Measurements from ENCODE around the gene DLEC1. TPM values are rescaled to one million over a fixed set of nuclear protein-coding genes. Genes with fewer than 3 reads are reported as not detected.
"Not testable (repeated sequence)": the region's sequence is repeated elsewhere in the genome, so short reads cannot be mapped to it uniquely, and the experiment has no call there.

Gene DLEC1
- total RNA-seq, 4 donors from 2014 or later: 3.7 to 96.0 (median 7.1) TPM

- no peak for DNase-seq (ENCODE audit: low spot score in 2 of 2)
- Histone ChIP-seq H3K4me1 (peaks cover 0 to 26% (median 5%) of the 10 kb centered on the region in 4 donors), H3K4me3 (no peak overlapping the region), H3K36me3 (peaks cover 0 to 95% (median 30%) of the 10 kb centered on the region in 3 donors), H3K27me3 (no peaks in the 10 kb centered on the region), H3K9me3 (no peaks in the 10 kb centered on the region), H3K27ac (no peak overlapping the region)
- 76 to 77% methylated on average over 3 of the region's 3 CpGs for WGBS, 2 donors
- no peak for TF ChIP-seq POLR2A (IDR thresholded peaks at IDR 0.05)
- no peak for TF ChIP-seq EP300 (IDR thresholded peaks at IDR 0.05)
- no peak for TF ChIP-seq CTCF (IDR thresholded peaks at IDR 0.05)
These were observed 91.6 kb downstream of the DLEC1 start for GRCh38 chr3:38130631-38131065.

- DNase-seq (ENCODE audit: low spot score in 2 of 2): no peak
- peaks cover 0 to 83% (median 18%) of the 10 kb centered on the region in 3 donors for H3K36me3 ChIP-seq
These were observed 92.8 kb downstream of the DLEC1 start for GRCh38 chr3:38131621-38132369.

DNA sequence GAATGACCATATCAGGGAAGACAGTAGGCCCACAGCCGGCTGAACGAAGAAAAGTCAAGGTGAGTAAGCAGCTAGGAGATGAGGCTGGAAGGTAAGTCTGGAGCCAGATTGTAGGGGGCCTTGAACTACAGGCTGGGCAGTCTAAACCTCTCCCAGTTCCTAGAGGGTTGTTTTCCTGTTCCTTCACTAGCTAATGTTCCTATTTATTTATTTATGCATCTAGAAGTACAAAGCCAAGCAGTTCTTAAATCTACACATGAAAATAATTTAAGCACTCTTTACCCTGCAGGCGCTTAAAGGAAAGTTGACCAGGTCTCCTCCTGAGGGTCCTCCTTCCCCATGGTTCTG lies 94.2 kb downstream of the DLEC1 start:
- Histone ChIP-seq H3K27me3 (no peaks in the 10 kb centered on the region), H3K36me3 (peaks cover 0 to 70% (median 9%) of the 10 kb centered on the region in 3 donors), H3K27ac (no peak overlapping the region), H3K9me3 (no peaks in the 10 kb centered on the region), H3K4me3 (no peak overlapping the region), H3K4me1 (peaks cover 0 to 39% (median 12%) of the 10 kb centered on the region in 4 donors)
- 89 to 93% methylated on average over 3 of the region's 3 CpGs for WGBS, 2 donors
- DNase-seq (ENCODE audit: low spot score in 2 of 2): no peak
- TF ChIP-seq POLR2A (IDR thresholded peaks at IDR 0.05) (no peak), CTCF (IDR thresholded peaks at IDR 0.05) (no peak), EP300 (IDR thresholded peaks at IDR 0.05) (no peak)

More at GRCh38 chr3:38131621-38132369, 92.8 kb downstream of the DLEC1 start:
- H3K4me1 ChIP-seq: peaks cover 0 to 32% (median 9%) of the 10 kb centered on the region in 4 donors
- H3K27ac ChIP-seq: no peak overlapping the region
- no peak for TF ChIP-seq POLR2A (IDR thresholded peaks at IDR 0.05)
- no peak for TF ChIP-seq EP300 (IDR thresholded peaks at IDR 0.05)
- peak in 1 of 5 experiments; percentile 22 for TF ChIP-seq CTCF (IDR thresholded peaks at IDR 0.05)
- no peaks in the 10 kb centered on the region for H3K9me3 ChIP-seq
- no peaks in the 10 kb centered on the region for H3K27me3 ChIP-seq
- 54 to 69% methylated on average over 5 to 6 of the region's 6 CpGs for WGBS, 2 donors
- H3K4me3 ChIP-seq: no peak overlapping the region

GRCh38 chr3:38133557-38134405 lies 94.8 kb downstream of the DLEC1 start:
- Histone ChIP-seq H3K36me3 (peaks cover 0 to 64% (median 6%) of the 10 kb centered on the region in 3 donors), H3K4me1 (peaks cover 0 to 41% (median 13%) of the 10 kb centered on the region in 4 donors), H3K27ac (no peak overlapping the region), H3K9me3 (no peaks in the 10 kb centered on the region), H3K27me3 (no peaks in the 10 kb centered on the region), H3K4me3 (no peak overlapping the region)
- 93 to 94% methylated on average over 10 of the region's 10 CpGs for WGBS, 2 donors
- TF ChIP-seq POLR2A (IDR thresholded peaks at IDR 0.05): no peak
- no peak for TF ChIP-seq CTCF (IDR thresholded peaks at IDR 0.05)
- TF ChIP-seq EP300 (IDR thresholded peaks at IDR 0.05): no peak
- DNase-seq (ENCODE audit: low spot score in 2 of 2): no peak

- H3K4me1 ChIP-seq: peaks cover 0 to 48% (median 18%) of the 10 kb centered on the region in 4 donors
- not testable (repeated sequence) for DNase-seq (ENCODE audit: low spot score in 2 of 2); H3K27ac ChIP-seq; H3K27me3 ChIP-seq; H3K9me3 ChIP-seq; H3K4me3 ChIP-seq
- WGBS, 2 donors: 86 to 89% methylated on average over 10 of the region's 10 CpGs
- peaks cover 0 to 55% (median 0%) of the 10 kb centered on the region in 3 donors for H3K36me3 ChIP-seq
These were observed 95.6 kb downstream of the DLEC1 start for GRCh38 chr3:38134517-38135143.

DNA sequence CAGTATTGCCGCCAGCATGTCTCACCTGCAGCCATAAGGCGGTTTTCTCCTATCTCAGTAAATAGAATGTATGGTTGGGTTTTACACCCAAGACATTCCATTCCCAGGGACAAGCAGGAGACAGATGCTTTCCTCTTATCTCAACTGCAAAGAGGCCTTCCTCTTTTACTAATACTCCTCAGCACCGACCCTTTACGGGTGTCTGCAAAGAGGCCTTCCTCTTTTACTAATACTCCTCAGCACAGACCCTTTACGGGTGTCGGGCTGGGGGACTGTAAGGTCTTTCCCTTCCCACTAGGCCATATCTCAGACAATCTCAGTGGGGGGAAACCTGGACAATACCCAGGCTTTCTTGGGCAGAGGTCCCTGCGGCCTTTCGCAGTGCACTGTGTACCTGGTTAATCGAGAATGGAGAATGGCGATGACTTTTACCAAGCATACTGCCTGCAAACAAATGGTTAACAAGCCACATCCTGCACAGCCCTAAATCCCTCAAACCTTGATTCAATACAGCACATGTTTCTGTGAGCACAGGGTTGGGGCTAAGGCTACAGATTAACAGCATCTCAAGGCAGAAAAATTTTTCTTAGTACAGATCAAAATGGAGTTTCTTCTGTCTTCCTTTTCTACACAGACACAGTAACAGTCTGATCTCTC lies 96.7 kb downstream of the DLEC1 start:
- H3K27me3 ChIP-seq; DNase-seq (ENCODE audit: low spot score in 2 of 2); H3K9me3 ChIP-seq: not testable (repeated sequence)
- Histone ChIP-seq H3K27ac (peak overlapping the region in 3 of 4 donors; percentile 45 to 96 (median 92)), H3K36me3 (peaks cover 0 to 49% (median 0%) of the 10 kb centered on the region in 3 donors), H3K4me3 (peak overlapping the region; percentile 70 to 98 (median 86)), H3K4me1 (peaks cover 0 to 59% (median 23%) of the 10 kb centered on the region in 4 donors)
- WGBS, 2 donors: 71 to 78% methylated on average over 10 of the region's 10 CpGs

Measured in tibial nerve (tissue), 4 donors.